GM18505 (cell line): Measurements from ENCODE around the gene KCNK17.

Source experiments
- ATAC-seq: cut with Tn5 transposase; IDR thresholded peaks from one replicate; pipeline ENCODE4 v1.9.1; 2021; ENCODE audit not compliant: unreplicated experiment
- POLR2A ChIP-seq: IDR thresholded peaks from 4 replicates; pipeline ENCODE4 v1.6.1; 2011; ENCODE audit warnings: borderline replicate concordance; ENCODE audit not compliant: insufficient read depth, insufficient read length; ENCODE audit errors: extremely low read depth

KCNK17 gene

DNA sequence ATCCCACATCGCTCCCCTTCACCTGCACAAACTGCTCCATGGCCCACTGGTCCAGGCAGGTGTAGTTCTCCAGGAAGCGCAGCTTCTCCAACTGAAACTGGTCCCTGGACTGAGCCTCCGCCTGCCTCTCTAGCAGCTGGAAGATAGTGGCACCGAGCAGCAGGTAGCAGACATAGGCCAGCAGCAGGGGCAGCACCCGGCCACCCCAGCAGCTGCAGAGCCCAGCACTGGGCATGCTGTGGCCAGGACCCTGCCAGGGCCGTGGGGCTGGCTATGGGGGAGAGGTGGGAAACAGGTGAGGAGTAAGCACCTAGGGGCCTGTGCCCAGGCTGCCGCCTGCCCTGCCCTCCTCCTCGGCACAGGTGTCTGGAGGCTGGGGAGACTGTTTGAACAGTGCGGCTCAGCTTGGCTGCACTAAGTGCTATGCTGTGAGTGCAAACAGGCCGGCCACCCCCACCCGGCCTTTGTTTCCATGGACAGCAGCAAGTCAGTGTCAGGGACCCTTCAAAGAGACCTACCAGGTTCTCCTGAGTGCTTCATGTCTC, 8.2 kb upstream of the KCNK17 start, which contains the start of gene KCNK16:
TSS of gene KCNK16 (minus strand) at position 397 of the 545 bp plus-strand sequence. CDS start at position 235, 162 bp downstream.
- no peak for ATAC-seq
- TF ChIP-seq POLR2A, result no peak

DNA sequence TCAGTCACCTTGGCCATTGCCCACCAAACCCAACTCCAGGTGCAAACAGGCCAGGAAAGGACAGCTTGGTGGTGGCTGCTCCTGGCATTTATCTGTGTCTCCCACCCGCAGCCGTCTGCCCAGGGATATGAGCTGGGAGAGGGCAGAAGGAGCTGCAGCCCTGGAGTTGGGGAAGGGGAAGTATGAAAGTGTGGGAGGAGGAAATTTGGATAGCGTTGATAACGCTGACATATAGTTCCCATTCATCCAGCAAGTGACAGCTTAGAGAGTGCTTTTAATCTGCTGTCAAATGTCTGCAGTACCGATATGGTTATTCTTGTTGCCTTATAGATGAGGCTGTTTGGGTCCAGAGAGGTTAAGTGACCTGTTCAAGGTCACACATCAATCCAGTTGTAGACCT, 7.5 kb upstream of the KCNK17 start:
- TF ChIP-seq POLR2A, result no peak

GRCh38 chr6:39320363-39320984, 6.3 kb upstream of the KCNK17 start:
- no peak for TF ChIP-seq POLR2A
- ATAC-seq, result no peak

More for the DNA sequence above, 7.5 kb upstream of the KCNK17 start:
- no peak for ATAC-seq

DNA sequence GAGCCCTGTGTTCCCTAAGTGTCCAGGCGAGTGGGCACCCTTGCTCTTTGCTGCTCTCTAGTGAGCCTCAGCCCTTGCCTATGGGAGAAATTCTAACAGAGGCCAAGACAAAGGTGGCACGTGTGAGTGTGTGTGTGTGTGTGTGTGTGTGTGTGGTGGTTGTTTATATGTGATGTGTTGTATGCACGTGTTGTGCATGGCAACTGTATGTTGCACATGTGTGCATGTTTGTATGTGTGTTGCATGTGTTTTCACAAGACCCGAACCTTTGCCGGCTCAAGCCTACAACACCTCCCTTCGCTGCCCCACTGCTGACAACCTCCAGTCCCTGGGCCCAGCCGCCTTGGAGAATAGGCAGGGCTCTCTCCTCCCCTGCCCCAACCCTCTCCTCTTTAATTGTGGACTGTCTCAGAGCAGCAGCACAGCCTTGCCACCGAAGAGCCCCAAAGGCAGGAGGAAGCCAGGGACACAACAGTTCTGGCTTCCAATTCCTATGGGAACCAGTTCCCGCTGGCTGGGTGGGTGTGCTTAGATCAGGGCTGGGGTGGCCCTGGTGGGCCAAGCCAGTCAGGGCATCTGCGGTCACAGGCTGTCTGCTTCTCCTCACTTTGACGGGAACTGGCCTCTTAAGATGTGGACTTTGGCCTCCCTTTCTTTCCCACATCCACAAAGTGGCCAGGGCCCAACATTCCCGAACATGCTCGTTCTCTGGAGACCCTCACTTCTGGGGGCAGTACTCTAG, 5.6 kb upstream of the KCNK17 start:
- ATAC-seq, result no peak
- TF ChIP-seq POLR2A, result no peak

GRCh38 chr6:39317256-39317655, 3.0 kb upstream of the KCNK17 start:
- no peak for TF ChIP-seq POLR2A
- ATAC-seq, result no peak

DNA sequence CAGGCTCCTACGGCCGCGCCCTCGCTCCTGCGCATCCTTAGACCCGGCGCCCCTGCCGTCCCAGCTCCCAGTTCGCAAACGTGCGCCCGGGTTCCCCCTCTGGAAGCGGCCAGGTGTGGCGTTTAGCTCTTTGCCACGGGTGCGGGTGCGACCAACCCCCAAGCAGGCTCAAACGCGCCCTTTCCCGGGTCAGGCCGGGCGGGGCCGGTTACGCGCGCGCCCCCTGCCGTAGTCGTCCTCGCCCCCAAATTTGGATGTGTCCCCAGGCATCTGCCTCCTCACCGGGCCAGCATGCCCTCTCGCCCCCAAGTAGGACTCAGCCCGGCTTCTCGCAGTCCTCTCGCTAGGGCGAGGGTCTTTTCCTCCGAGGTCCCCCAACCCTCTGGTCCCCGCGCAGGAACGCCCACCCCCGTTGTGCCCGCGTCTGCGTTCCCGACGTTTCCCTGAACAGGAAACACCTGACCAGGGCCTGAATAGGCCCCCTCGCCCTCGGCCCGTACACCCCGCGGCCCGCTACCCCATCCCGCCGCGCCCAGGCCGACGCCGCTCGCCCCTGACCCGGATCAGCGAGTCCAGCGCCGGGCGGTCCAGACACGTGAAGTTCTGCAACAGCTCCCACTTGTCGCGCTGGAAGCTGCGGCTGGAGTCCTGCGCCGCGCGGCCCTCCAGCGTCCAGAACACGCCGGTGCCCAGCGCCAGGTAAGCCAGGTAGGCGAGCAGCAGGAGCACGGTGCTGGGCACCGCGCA, 520 bp downstream of the KCNK17 start:
- TF ChIP-seq POLR2A, result no peak
- ATAC-seq, result no peak

DNA sequence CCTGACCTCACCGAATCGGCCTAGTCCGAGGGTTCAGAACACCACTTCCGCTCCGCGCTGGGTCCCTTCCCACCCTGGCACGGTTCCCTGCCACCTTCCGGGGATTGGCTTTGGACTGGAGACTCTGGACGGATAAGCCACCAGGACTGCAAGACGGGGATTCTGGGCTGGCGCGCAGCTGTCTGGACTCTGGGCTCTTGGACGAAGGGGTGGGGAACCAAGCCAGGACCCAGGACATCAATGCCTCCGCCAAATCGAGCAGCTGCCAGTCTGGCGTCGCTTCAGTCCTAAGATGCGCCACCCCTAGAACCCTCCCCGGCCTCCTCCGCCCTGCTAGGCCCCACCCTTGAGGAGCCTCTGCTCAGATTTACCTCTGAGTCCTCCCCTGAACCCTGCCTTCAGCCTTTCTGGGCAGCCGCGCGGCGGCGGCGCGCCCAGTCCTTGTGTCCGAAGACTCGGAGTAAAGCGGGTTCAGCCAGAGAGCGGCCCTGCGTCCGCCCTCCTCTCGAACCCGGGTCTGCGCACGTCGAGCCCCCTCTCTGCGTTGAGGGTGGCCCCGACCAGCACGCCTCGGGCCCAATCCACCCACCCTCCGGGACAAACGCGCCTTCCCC, 1.2 kb downstream of the KCNK17 start:
- ATAC-seq, result no peak
- TF ChIP-seq POLR2A, result no peak

GRCh38 chr6:39310542-39310941, 3.7 kb downstream of the KCNK17 start:
- no peak for ATAC-seq
- TF ChIP-seq POLR2A, result no peak

GRCh38 chr6:39309942-39310531, 4.2 kb downstream of the KCNK17 start:
- no peak for ATAC-seq
- TF ChIP-seq POLR2A, result no peak

GRCh38 chr6:39307462-39307861, 6.8 kb downstream of the KCNK17 start:
- ATAC-seq, result no peak
- TF ChIP-seq POLR2A, result no peak

- TF ChIP-seq POLR2A, result no peak
- ATAC-seq, result no peak
Observed at GRCh38 chr6:39304951-39305350, 9.3 kb downstream of the KCNK17 start.

GRCh38 chr6:39303425-39304153, 10.6 kb downstream of the KCNK17 start:
- ATAC-seq, result no peak
- TF ChIP-seq POLR2A, result no peak
